Measurements from ENCODE around the gene HIKESHI. TPM values are rescaled to one million over a fixed set of nuclear protein-coding genes. Genes with fewer than 3 reads are reported as not detected.
A peak's percentile ranks its signal among the peaks of the same experiment; 100 is the strongest.

HIKESHI gene
- total and polyA plus RNA-seq, 2 of the 13 experiments (the other 11 are each of a cell fraction or from before 2014, with no cell fraction given): 67.8 to 74.8 TPM

DNA sequence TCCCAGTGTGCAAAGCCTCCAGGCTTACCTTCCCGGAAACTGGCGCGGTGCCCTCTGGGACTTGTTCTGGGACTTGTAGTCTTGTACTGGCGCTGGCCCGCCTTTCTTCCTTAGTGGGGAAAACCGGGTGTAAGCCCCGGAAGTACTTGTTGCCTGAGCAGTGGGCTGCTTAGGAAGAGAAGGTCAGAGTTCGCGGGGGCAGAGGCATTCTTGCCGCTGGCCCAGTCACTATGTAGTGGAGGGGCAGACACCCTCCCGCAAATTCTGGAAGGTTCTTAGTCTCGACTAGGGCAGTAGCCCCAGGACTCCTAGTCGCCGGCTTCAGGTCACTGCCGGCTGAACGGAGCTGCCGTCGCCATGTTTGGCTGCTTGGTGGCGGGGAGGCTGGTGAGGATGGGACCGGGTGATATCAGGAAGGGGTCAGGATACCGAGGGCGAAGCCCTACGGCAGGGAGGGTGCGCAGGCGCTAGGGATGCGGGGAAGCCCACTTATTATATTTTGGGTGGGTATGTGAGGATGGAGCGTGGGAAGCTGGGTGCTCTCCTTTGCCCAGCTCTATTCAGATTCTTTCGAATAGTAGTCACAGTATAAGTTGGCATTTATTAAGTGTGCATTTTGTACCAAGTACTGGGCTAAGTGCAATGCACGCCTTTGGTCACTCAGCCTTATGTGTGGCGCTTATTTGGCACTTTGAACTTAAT, at the start of gene HIKESHI (continued):
- TF ChIP-seq, protein P1, sequence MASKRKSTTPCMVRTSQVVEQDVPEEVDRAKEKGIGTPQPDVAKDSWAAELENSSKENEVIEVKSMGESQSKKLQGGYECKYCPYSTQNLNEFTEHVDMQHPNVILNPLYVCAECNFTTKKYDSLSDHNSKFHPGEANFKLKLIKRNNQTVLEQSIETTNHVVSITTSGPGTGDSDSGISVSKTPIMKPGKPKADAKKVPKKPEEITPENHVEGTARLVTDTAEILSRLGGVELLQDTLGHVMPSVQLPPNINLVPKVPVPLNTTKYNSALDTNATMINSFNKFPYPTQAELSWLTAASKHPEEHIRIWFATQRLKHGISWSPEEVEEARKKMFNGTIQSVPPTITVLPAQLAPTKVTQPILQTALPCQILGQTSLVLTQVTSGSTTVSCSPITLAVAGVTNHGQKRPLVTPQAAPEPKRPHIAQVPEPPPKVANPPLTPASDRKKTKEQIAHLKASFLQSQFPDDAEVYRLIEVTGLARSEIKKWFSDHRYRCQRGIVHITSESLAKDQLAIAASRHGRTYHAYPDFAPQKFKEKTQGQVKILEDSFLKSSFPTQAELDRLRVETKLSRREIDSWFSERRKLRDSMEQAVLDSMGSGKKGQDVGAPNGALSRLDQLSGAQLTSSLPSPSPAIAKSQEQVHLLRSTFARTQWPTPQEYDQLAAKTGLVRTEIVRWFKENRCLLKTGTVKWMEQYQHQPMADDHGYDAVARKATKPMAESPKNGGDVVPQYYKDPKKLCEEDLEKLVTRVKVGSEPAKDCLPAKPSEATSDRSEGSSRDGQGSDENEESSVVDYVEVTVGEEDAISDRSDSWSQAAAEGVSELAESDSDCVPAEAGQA (IDR thresholded peaks at IDR 0.05; ENCODE audit: low read depth): peak; percentile 72
- TF ChIP-seq, protein P1 (CRISPR knock-in tag; IDR thresholded peaks at IDR 0.05; ENCODE audit: borderline replicate concordance): no peak
- TF ChIP-seq PRMT3 (CRISPR knock-in tag; IDR thresholded peaks at IDR 0.05; ENCODE audit: borderline replicate concordance, low read depth) (no peak), FOXC1 (CRISPR knock-in tag; IDR thresholded peaks at IDR 0.05; ENCODE audit: borderline replicate concordance) (peak; percentile 91), ZBTB14 (CRISPR knock-in tag; IDR thresholded peaks at IDR 0.05) (peak; percentile 31; the same call in 1 of the 2 replicates), SIX1 (CRISPR knock-in tag; IDR thresholded peaks at IDR 0.05; ENCODE audit: borderline replicate concordance) (no peak), SNAI1 (CRISPR knock-in tag; IDR thresholded peaks at IDR 0.05; ENCODE audit: borderline replicate concordance) (no peak; the same call in 1 of the 2 replicates), IRF1 (CRISPR knock-in tag; IDR thresholded peaks at IDR 0.05; ENCODE audit: low read depth) (no peak), THYN1 (CRISPR knock-in tag; IDR thresholded peaks at IDR 0.05; ENCODE audit: borderline replicate concordance, low read depth) (no peak), KLF12 (CRISPR knock-in tag; IDR thresholded peaks at IDR 0.05; ENCODE audit: borderline replicate concordance) (peak; percentile 90), ZNF800 (CRISPR knock-in tag; IDR thresholded peaks at IDR 0.05) (peak; percentile 57; the same call in 1 of the 2 replicates), SNRNP70 (IDR thresholded peaks at IDR 0.05; ENCODE audit: low read depth, low read length) (no peak), ZNF576 (CRISPR knock-in tag; IDR thresholded peaks at IDR 0.05) (no peak), HOXA5 (CRISPR knock-in tag; IDR thresholded peaks at IDR 0.05) (peak; percentile 91; the same call in 1 of the 2 replicates), ZNF788 (CRISPR knock-in tag; IDR thresholded peaks at IDR 0.05; ENCODE audit: borderline replicate concordance) (peak; percentile 81; the same call in 1 of the 2 replicates), ZNF275 (CRISPR knock-in tag; IDR thresholded peaks at IDR 0.05; ENCODE audit: borderline replicate concordance) (no peak)

Data from HepG2 (cell line).